LNCAP (cell line): Measurements from ENCODE around the gene HNRNPH2.

Experiments
- TF ChIP-seq, protein P1 (sequence below): fragments of 450-650 bp; IDR thresholded peaks from 2 replicates; pipeline ENCODE4 v1.5.1; 2017; ENCODE audit warnings: mild to moderate bottlenecking

The HNRNPH2 gene

DNA sequence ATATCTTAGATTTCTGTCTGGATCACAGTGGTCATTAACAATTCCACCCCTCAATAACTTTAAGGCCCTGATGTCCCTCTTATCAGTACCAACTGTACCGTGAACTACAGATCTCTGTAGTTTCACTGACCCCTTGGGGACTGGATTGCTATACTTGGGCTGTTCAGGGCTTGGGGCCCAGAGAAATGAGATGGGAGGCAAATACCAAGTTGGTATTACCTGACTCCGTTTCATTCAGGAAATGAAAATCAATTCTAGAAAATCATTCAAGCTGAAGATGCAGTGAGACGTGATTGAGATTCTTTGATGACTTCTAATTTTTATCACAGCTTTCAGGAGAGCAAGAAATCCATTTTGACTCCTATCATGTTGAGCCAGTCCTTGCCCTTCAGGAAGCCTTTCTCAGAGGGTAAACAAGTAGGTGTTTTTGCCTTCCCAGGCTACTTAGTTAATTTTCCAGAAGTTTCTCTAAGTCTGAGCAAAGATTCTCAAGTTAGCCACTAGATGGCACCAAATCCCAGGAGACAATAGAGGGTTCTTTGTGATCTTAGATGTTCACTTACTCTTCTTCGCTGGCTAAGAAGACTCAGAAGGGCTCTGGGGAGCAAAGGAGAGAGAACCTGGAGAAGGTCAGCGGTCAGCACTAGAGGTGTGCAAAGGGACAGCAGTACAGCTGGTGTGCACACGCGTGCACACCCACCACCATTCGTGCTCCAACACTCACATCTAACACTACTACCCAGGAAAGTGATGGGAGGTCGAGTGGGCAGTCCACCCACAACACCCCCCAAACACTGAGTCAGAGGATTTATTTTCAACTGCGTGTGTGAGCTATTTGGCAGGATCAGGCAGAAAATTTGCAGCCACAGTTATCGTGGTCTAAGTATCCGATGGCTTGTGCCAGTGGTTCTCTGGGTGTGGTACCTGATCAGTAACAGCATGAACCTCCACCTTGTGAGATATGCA, 7.4 kb downstream of the HNRNPH2 start:
- TF ChIP-seq, protein P1, sequence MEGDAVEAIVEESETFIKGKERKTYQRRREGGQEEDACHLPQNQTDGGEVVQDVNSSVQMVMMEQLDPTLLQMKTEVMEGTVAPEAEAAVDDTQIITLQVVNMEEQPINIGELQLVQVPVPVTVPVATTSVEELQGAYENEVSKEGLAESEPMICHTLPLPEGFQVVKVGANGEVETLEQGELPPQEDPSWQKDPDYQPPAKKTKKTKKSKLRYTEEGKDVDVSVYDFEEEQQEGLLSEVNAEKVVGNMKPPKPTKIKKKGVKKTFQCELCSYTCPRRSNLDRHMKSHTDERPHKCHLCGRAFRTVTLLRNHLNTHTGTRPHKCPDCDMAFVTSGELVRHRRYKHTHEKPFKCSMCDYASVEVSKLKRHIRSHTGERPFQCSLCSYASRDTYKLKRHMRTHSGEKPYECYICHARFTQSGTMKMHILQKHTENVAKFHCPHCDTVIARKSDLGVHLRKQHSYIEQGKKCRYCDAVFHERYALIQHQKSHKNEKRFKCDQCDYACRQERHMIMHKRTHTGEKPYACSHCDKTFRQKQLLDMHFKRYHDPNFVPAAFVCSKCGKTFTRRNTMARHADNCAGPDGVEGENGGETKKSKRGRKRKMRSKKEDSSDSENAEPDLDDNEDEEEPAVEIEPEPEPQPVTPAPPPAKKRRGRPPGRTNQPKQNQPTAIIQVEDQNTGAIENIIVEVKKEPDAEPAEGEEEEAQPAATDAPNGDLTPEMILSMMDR: peak; percentile 46

DNA sequence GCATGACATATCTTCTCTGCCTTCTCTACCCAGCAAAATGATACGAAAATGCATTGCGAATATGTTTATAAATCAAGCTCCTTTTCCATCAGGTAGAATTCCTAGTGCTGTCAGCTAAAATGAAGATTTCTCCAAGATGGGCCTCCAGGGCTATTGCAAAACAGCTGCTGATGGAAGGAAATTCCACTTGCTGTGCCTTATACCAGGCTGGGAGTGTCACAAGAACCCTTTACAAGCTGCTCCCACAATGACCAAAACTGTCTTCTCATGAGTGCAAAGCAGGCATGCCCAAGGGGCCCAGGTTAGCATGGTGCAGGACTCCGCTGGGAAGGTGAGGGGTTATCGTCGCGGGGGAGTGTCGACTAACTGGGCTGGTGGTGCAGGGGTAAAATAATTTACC, 8.7 kb downstream of the HNRNPH2 start:
- TF ChIP-seq, protein P1: no peak

DNA sequence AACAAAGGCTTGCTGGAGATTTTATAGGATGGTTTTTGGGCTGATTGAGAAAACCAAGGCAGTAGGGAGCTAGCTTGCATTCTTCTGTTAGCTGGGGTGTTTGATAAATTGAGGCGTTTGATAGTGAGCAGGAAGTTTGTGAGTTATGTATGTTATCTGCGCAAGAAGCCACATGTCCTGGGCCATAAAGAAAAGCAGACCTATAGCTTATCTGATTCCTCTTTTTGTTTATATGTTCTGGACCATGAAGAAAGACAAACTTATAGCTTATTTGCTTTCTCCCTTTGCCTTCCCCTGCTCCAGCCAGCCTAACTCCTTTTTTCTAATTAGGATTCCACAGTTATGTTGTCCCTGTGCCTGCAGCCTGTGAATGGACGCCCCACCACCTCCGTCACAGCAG, 9.2 kb downstream of the HNRNPH2 start:
- TF ChIP-seq, protein P1: no peak

DNA sequence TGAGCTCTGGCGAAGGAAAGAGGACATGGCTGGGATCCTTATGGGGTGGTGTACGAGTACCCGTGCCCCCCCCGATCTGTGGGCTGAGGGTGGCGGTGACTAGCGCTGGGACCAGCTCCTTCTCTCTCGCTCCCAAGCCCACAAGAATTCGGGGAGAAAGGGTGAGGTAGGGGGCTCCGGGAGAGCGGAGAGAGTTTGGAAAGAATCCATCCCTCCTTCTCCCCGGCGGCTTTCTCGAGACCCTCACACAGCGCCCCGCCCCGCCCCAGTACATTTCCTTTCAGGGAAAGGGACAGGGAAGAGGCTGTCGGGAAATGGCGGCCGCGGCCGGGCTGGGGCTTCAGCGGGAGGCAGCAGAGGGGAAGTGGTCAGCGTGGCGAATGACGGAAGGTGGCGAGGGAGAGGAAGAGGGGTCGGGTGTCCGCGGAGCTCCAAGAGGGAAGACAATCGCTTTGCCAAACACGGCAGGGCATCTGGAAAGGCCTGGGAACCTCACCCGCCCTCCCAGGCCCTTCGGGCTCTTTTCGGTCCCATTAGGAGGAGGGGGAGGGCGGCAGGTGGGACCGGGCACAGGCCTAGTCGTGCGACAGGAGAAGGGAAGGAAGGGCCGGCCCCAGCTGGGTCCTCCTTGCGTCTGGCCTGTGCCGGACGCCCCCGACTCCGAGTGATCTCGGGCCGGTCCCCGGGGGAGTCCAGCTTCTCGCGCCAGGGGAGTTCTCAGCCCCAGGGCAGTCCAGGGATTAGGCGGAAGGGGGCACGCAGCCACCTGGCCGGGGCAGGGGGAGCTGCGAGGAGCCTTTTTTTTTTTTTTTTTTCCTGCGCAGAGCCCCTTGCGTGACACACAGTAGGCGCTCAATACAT, 10.2 kb downstream of the HNRNPH2 start:
- TF ChIP-seq, protein P1: no peak

DNA sequence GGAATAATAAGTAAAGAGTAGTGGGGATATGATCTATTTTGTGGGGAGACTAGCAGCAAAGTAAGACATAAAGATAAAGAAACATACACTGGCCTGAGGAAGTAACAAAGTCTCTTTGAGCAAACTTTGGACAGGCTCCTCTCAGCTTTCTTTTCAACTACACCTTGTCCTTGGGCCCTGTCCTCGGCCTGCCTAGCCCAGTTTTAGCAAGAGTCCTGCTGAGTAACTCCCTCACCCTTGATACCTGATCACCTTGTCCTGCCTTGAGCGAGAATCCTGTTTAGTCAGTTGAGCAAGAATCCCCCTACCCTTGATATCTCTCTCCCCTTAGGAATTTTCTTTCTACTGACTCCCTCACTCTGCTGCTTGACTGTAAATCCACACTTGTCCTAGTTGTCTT, 11.5 kb downstream of the HNRNPH2 start:
- TF ChIP-seq, protein P1: no peak

DNA sequence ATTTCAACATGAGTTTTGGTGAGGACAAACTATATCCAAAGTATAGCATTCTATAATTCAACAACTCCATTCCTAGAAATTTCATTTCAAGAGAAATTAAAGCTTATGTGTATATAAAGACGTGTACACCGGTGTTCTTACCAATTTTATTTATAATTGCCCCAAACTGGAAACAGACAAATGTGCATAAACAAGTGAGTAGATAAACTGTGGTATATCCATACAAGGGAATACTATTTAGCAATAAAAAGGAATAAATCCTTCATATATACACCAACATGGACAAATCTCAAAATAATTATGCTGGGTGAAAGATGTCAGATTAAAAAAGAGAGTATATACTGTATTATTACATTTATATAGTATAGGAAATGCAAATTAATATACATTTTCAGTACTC, 19.9 kb downstream of the HNRNPH2 start:
- TF ChIP-seq, protein P1: no peak

DNA sequence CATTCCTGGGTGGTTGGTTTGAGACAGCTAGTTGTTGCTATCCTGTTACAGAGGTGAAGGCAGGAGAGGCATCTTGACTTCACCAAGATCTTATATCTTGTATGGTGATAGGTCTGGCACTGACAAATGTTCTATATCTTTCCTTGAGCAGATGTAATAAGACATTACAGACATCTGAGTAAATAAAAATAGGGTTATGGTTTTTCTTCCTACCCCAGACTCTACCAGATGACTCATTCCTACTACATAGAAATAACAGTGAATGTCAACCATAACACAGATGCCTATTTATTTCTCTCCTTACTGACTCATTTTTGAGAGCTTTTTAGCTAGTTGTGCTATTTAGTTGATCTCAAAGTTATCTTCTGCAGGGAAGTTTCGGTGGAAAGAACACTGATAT, 21.9 kb downstream of the HNRNPH2 start:
- TF ChIP-seq, protein P1: no peak
